HepG2 (cell line): Measurements from ENCODE around the gene TOX4. TPM values are rescaled to one million over a fixed set of nuclear protein-coding genes. Genes with fewer than 3 reads are reported as not detected.
A peak's percentile ranks its signal among the peaks of the same experiment; 100 is the strongest.

Experiments
- BHLHE40 ChIP-seq: IDR thresholded peaks from 2 replicates; pipeline ENCODE4 v1.6.1; 2011; ENCODE audit warnings: low read length, improper control_type of control experiment
- NCOA1 ChIP-seq: sonication (generic); formaldehyde crosslinking; IDR thresholded peaks from 2 replicates; pipeline ENCODE4 v1.9.0; 2021; ENCODE audit warnings: missing genetic modification reagents
- REL ChIP-seq: sonication (generic); formaldehyde crosslinking; conservative IDR thresholded peaks from 2 replicates; pipeline ENCODE4 v1.8.0; 2022; ENCODE audit warnings: mild to moderate bottlenecking, missing genetic modification reagents, moderate library complexity
- TBL1XR1 ChIP-seq: fragments of 150-350 bp; IDR thresholded peaks from 2 replicates; pipeline ENCODE4 v1.6.1; 2014; ENCODE audit warnings: borderline replicate concordance, low read length; ENCODE audit not compliant: partially characterized antibody
- TP53 ChIP-seq: sonication (generic); formaldehyde crosslinking; conservative IDR thresholded peaks from 2 replicates; pipeline ENCODE4 v1.4.0; 2020; ENCODE audit warnings: missing genetic modification reagents
- ZFYVE20 ChIP-seq: sonication (generic); formaldehyde crosslinking; IDR thresholded peaks from 2 replicates; pipeline ENCODE4 v1.8.0; 2023; ENCODE audit warnings: low read depth, mild to moderate bottlenecking, moderate library complexity, missing genetic modification reagents, borderline replicate concordance
- ZNF468 ChIP-seq: sonication (generic); formaldehyde crosslinking; IDR thresholded peaks from 2 replicates; pipeline ENCODE4 v1.8.0; 2022; ENCODE audit warnings: mild to moderate bottlenecking, moderate library complexity, missing genetic modification reagents
- polyA plus RNA-seq, 8 experiments: library from polyadenylated mRNA; depleted of rRNA in 3 of 8; stranded (reverse) in 7 of 8; unstranded in 1 of 8; fragments of >200 nt; fragmentation: Illumina TruSeq in 4 of 8; extraction: Trizol in 4 of 8; gene quantifications; 2 replicates each; pipeline versions ENCODE4 v1.2.1 to v1.2.3, GENCODE V29; 2011 to 2016; ENCODE audit warnings: low read depth in 4 of 8, missing spikeins in 1 of 8, mixed read lengths in 1 of 8; ENCODE audit not compliant: insufficient read depth in 1 of 8
- total RNA-seq, 5 experiments: library from RNA; depleted of rRNA; stranded (reverse); fragments of >200 nt; fragmentation: Illumina TruSeq; extraction: Trizol; gene quantifications; 2 replicates each; pipeline ENCODE4 v1.2.3, GENCODE V29; 2016; ENCODE audit warnings: low read depth in 1 of 5
- TF ChIP-seq, protein P1 (sequence below), 2 experiments: fragments of 450-650 bp in 1 of 2; sonication (generic) in 1 of 2; formaldehyde crosslinking; IDR thresholded peaks; 2 replicates each; pipeline versions ENCODE4 v1.5.0 to v1.8.0; 2020 to 2022; ENCODE audit warnings: mild to moderate bottlenecking in 1 of 2, missing genetic modification reagents in 1 of 2
- TF ChIP-seq, protein P2 (sequence below): sonication (generic); formaldehyde crosslinking; IDR thresholded peaks from 2 replicates; pipeline ENCODE4 v1.9.0; 2021; ENCODE audit warnings: missing genetic modification reagents, mild to moderate bottlenecking, borderline replicate concordance
- TF ChIP-seq, protein P3 (sequence below), 2 experiments: sonication (generic) in 1 of 2; formaldehyde crosslinking in 1 of 2; IDR thresholded peaks; 2 replicates each; pipeline versions ENCODE4 v1.4.0 to v1.6.1; 2016 to 2020; ENCODE audit warnings: borderline replicate concordance in 1 of 2, low read depth in 1 of 2, mild to moderate bottlenecking in 1 of 2, missing genetic modification reagents in 1 of 2
- TF ChIP-seq, protein P4 (sequence below), 2 experiments: fragments of 450-650 bp in 1 of 2; sonication (generic) in 1 of 2; formaldehyde crosslinking in 1 of 2; IDR thresholded peaks; 2 replicates each; pipeline versions ENCODE4 v1.6.1 to v1.8.0; 2016 to 2022; ENCODE audit warnings: antibody characterized with exemption in 1 of 2, mild to moderate bottlenecking in 1 of 2, missing genetic modification reagents in 1 of 2

TOX4 gene
- total and polyA plus RNA-seq, 2 of the 13 experiments (the other 11 are each of a cell fraction or from before 2014, with no cell fraction given) = 71.8 to 163 TPM

DNA sequence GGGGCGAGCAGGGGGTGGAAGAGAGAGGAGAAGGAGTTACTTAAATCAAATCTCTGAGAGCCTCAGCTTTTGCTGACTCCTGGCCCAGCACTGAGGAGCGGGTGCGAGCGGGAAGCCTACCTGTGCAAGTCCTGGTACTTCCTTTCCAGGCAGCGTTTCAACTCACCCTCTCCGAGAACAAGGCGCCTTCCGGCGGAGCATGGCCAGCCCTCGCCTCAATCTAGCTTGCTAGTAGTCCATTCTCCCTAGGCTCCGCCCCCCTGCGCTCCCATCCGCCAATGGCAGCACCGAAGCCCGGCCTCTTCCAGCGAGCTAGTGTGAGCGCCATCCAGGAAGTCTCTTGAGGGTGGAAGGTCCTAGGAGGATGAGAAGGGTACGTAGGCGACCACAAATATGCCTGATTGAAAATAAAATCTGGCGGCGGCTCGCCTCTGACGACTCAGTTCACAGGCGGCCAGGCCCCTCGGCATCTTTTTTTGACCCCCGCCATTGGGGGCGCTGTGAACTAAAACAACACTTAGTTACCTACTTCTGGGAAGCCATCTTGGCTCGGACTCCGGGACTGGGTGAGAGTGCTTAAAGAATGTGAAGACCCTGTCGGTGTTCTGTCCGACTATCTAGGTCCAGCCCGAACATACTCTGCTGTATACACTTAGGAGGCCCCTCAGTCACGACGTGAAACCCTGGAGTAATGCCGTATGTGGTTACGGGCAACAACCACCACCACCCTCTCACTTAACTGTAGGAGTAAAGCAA, 20.9 kb upstream of the TOX4 start, which contains the start of gene CHD8 (continued):
- TF ChIP-seq NCOA1 (CRISPR knock-in tag) (0 out of 2 replicates have a peak, but pooled peaks have one; percentile 66), ZNF468 (CRISPR knock-in tag) (no peak), TP53 (no peak), TBL1XR1 (peak; percentile 72), REL (CRISPR knock-in tag) (peak; percentile 83; the same call in 1 of the 2 replicates), BHLHE40 (no peak), ZFYVE20 (CRISPR knock-in tag) (no peak)
- TF ChIP-seq, protein P1, sequence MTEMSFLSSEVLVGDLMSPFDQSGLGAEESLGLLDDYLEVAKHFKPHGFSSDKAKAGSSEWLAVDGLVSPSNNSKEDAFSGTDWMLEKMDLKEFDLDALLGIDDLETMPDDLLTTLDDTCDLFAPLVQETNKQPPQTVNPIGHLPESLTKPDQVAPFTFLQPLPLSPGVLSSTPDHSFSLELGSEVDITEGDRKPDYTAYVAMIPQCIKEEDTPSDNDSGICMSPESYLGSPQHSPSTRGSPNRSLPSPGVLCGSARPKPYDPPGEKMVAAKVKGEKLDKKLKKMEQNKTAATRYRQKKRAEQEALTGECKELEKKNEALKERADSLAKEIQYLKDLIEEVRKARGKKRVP (CRISPR knock-in tag; IDR thresholded peaks at IDR 0.05) = peak in 1 of 2 experiments; percentile 62; a peak in 1 of 4 replicates
- TF ChIP-seq, protein P2, sequence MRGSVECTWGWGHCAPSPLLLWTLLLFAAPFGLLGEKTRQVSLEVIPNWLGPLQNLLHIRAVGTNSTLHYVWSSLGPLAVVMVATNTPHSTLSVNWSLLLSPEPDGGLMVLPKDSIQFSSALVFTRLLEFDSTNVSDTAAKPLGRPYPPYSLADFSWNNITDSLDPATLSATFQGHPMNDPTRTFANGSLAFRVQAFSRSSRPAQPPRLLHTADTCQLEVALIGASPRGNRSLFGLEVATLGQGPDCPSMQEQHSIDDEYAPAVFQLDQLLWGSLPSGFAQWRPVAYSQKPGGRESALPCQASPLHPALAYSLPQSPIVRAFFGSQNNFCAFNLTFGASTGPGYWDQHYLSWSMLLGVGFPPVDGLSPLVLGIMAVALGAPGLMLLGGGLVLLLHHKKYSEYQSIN = no peak
- TF ChIP-seq, protein P3, sequence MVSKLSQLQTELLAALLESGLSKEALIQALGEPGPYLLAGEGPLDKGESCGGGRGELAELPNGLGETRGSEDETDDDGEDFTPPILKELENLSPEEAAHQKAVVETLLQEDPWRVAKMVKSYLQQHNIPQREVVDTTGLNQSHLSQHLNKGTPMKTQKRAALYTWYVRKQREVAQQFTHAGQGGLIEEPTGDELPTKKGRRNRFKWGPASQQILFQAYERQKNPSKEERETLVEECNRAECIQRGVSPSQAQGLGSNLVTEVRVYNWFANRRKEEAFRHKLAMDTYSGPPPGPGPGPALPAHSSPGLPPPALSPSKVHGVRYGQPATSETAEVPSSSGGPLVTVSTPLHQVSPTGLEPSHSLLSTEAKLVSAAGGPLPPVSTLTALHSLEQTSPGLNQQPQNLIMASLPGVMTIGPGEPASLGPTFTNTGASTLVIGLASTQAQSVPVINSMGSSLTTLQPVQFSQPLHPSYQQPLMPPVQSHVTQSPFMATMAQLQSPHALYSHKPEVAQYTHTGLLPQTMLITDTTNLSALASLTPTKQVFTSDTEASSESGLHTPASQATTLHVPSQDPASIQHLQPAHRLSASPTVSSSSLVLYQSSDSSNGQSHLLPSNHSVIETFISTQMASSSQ (IDR thresholded peaks at IDR 0.05; ENCODE audit: low read depth) = peak; percentile 57; the same call in 1 of the 2 replicates
- TF ChIP-seq, protein P3 (CRISPR knock-in tag; IDR thresholded peaks at IDR 0.05; ENCODE audit: borderline replicate concordance) = peak; percentile 43; the same call in 1 of the 2 replicates
- TF ChIP-seq, protein P4, sequence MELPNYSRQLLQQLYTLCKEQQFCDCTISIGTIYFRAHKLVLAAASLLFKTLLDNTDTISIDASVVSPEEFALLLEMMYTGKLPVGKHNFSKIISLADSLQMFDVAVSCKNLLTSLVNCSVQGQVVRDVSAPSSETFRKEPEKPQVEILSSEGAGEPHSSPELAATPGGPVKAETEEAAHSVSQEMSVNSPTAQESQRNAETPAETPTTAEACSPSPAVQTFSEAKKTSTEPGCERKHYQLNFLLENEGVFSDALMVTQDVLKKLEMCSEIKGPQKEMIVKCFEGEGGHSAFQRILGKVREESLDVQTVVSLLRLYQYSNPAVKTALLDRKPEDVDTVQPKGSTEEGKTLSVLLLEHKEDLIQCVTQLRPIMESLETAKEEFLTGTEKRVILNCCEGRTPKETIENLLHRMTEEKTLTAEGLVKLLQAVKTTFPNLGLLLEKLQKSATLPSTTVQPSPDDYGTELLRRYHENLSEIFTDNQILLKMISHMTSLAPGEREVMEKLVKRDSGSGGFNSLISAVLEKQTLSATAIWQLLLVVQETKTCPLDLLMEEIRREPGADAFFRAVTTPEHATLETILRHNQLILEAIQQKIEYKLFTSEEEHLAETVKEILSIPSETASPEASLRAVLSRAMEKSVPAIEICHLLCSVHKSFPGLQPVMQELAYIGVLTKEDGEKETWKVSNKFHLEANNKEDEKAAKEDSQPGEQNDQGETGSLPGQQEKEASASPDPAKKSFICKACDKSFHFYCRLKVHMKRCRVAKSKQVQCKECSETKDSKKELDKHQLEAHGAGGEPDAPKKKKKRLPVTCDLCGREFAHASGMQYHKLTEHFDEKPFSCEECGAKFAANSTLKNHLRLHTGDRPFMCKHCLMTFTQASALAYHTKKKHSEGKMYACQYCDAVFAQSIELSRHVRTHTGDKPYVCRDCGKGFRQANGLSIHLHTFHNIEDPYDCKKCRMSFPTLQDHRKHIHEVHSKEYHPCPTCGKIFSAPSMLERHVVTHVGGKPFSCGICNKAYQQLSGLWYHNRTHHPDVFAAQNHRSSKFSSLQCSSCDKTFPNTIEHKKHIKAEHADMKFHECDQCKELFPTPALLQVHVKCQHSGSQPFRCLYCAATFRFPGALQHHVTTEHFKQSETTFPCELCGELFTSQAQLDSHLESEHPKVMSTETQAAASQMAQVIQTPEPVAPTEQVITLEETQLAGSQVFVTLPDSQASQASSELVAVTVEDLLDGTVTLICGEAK (IDR thresholded peaks at IDR 0.05) = no peak
- TF ChIP-seq, protein P4 (CRISPR knock-in tag; IDR thresholded peaks at IDR 0.05) = peak; percentile 80
